ENCODE data around the gene ATP8B3. TPM values are rescaled to one million over a fixed set of nuclear protein-coding genes. Genes with fewer than 3 reads are reported as not detected.

Gene ATP8B3
- total RNA-seq, 4 donors from 2014 or later: 0.27 to 0.75 TPM; not detected in 2

GRCh38 chr19:1760020-1760419 is 52.1 kb downstream of the ATP8B3 start:
- TF ChIP-seq CTCF (IDR thresholded peaks at IDR 0.05) (no peak), POLR2A (IDR thresholded peaks at IDR 0.05) (no peak), EP300 (IDR thresholded peaks at IDR 0.05; ENCODE audit: low read depth) (no peak), POLR2AphosphoS5 (IDR thresholded peaks at IDR 0.05) (no peak)
- Histone ChIP-seq H3K4me1 (peaks cover 0 to 15% (median 5%) of the 10 kb centered on the region in 4 donors), H3K27ac (no peak overlapping the region), H3K9me3 (no peaks in the 10 kb centered on the region), H3K4me3 (no peak overlapping the region), H3K27me3 (peaks cover 100% of the 10 kb centered on the region), H3K36me3 (no peaks in the 10 kb centered on the region)
- 3% methylated on average over 17 of the region's 17 CpGs; no CpG with 5 or more reads in 1 of the 2 donors for WGBS, 2 donors (ENCODE audit: low coverage in 1 of 2)
- in situ Hi-C loops (cut with MboI; ENCODE audit: low pct_ligation_motif_present in 1 of 4, low pct_unique_long_range_greater_than_20kb in 1 of 4, low sequenced_read_pairs in 3 of 4): no loop called here
- no peak for DNase-seq
- intact Hi-C loops (cut with DNase I; ENCODE audit: low total_unique reads): loop anchor here (10.0 kb wide), 1 partner anchor 215 kb away; no protein-coding TSS in a partner anchor

GRCh38 chr19:1758959-1759903 is 52.8 kb downstream of the ATP8B3 start:
- peaks cover 0 to 16% (median 5%) of the 10 kb centered on the region in 4 donors for H3K4me1 ChIP-seq
- peaks cover 98% of the 10 kb centered on the region for H3K27me3 ChIP-seq
- DNase-seq: no peak
- H3K36me3 ChIP-seq: no peaks in the 10 kb centered on the region
- WGBS, 2 donors (ENCODE audit: low coverage in 1 of 2): 11 to 24% methylated on average over 9 to 16 of the region's 16 CpGs
- H3K4me3 ChIP-seq: no peak overlapping the region
- intact Hi-C loops (cut with DNase I; ENCODE audit: low total_unique reads): no loop called here
- in situ Hi-C loops (cut with MboI; ENCODE audit: low pct_ligation_motif_present in 1 of 4, low pct_unique_long_range_greater_than_20kb in 1 of 4, low sequenced_read_pairs in 3 of 4): no loop called here
- no peak for TF ChIP-seq CTCF (IDR thresholded peaks at IDR 0.05)
- TF ChIP-seq POLR2AphosphoS5 (IDR thresholded peaks at IDR 0.05): no peak
- TF ChIP-seq POLR2A (IDR thresholded peaks at IDR 0.05): no peak
- no peak for TF ChIP-seq EP300 (IDR thresholded peaks at IDR 0.05; ENCODE audit: low read depth)
- H3K27ac ChIP-seq: no peak overlapping the region
- no peaks in the 10 kb centered on the region for H3K9me3 ChIP-seq

- H3K9me3 ChIP-seq: no peaks in the 10 kb centered on the region
- in situ Hi-C loops (cut with MboI; ENCODE audit: low pct_ligation_motif_present in 1 of 4, low pct_unique_long_range_greater_than_20kb in 1 of 4, low sequenced_read_pairs in 3 of 4): no loop called here
- no peak for TF ChIP-seq POLR2AphosphoS5 (IDR thresholded peaks at IDR 0.05)
- TF ChIP-seq CTCF (IDR thresholded peaks at IDR 0.05): no peak
- TF ChIP-seq EP300 (IDR thresholded peaks at IDR 0.05; ENCODE audit: low read depth): no peak
- no peak for TF ChIP-seq POLR2A (IDR thresholded peaks at IDR 0.05)
- 12% methylated on average over 10 of the region's 10 CpGs; no CpG with 5 or more reads in 1 of the 2 donors for WGBS, 2 donors (ENCODE audit: low coverage in 1 of 2)
- H3K36me3 ChIP-seq: no peaks in the 10 kb centered on the region
- H3K4me3 ChIP-seq: no peak overlapping the region
- H3K27me3 ChIP-seq: peaks cover 91% of the 10 kb centered on the region
- H3K4me1 ChIP-seq: peaks cover 0 to 16% (median 5%) of the 10 kb centered on the region in 4 donors
- no peak for DNase-seq
- no peak overlapping the region for H3K27ac ChIP-seq
- intact Hi-C loops (cut with DNase I; ENCODE audit: low total_unique reads): no loop called here
Measured at GRCh38 chr19:1758231-1758577, 53.9 kb downstream of the ATP8B3 start.

GRCh38 chr19:1757468-1758230 is 54.4 kb downstream of the ATP8B3 start:
- H3K4me1 ChIP-seq: peaks cover 0 to 16% (median 5%) of the 10 kb centered on the region in 4 donors
- intact Hi-C loops (cut with DNase I; ENCODE audit: low total_unique reads): no loop called here
- 7% methylated on average over 69 of the region's 86 CpGs; no CpG with 5 or more reads in 1 of the 2 donors for WGBS, 2 donors (ENCODE audit: low coverage in 1 of 2)
- no peak for TF ChIP-seq POLR2AphosphoS5 (IDR thresholded peaks at IDR 0.05)
- no peak for TF ChIP-seq POLR2A (IDR thresholded peaks at IDR 0.05)
- no peak for TF ChIP-seq EP300 (IDR thresholded peaks at IDR 0.05; ENCODE audit: low read depth)
- TF ChIP-seq CTCF (IDR thresholded peaks at IDR 0.05): no peak
- in situ Hi-C loops (cut with MboI; ENCODE audit: low pct_ligation_motif_present in 1 of 4, low pct_unique_long_range_greater_than_20kb in 1 of 4, low sequenced_read_pairs in 3 of 4): no loop called here
- H3K27me3 ChIP-seq: peaks cover 91% of the 10 kb centered on the region
- H3K27ac ChIP-seq: no peak overlapping the region
- H3K4me3 ChIP-seq: no peak overlapping the region
- no peaks in the 10 kb centered on the region for H3K9me3 ChIP-seq
- no peaks in the 10 kb centered on the region for H3K36me3 ChIP-seq
- no peak for DNase-seq
